Measurements from ENCODE around the gene ZBTB39.
"Not testable (repeated sequence)": the region's sequence is repeated elsewhere in the genome, so short reads cannot be mapped to it uniquely, and the experiment has no call there.

ZBTB39 gene

DNA sequence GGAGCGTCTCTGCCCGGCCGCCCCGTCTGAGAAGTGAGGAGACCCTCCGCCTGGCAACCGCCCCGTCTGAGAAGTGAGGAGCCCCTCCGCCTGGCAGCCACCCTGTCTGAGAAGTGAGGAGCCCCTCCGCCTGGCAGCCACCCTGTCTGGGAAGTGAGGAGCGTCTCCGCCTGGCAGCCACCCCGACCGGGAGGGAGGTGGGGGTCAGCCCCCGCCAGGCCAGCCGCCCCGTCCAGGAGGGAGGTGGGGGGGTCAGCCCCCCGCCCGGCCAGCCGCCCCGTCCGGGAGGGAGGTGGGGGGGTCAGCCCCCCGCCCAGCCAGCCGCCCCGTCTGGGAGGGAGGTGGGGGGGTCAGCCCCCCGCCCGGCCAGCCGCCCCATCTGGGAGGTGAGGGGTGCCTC, 42.8 kb downstream of the ZBTB39 start:
- not testable (repeated sequence) for H3K9me3 Mint-ChIP-seq; H3K4me3 Mint-ChIP-seq; H3K27ac Mint-ChIP-seq; H3K4me1 Mint-ChIP-seq; ATAC-seq (ENCODE audit: low read depth); H3K27me3 Mint-ChIP-seq; DNase-seq (ENCODE audit: low spot score in 2 of 2)
- peaks cover 10% of the 10 kb centered on the region for H3K36me3 Mint-ChIP-seq

DNA sequence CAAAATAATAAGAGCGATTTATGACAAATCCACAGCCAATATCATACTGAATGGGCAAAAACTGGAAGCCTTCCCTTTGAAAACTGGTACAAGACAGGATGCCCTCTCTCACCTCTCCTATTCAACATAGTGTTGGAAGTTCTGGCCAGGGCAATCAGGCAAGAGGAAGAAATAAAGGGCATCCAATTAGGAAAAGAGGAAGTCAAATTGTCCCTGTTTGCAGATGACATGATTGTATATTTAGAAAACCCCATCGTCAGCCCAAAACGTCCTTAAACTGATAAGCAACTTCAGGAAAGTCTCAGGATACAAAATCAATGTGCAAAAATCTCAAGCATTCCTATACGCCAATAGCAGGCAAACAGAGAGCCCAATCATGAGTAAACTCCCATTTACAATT, 44.1 kb downstream of the ZBTB39 start:
- ATAC-seq (ENCODE audit: low read depth); H3K9me3 Mint-ChIP-seq; H3K4me3 Mint-ChIP-seq; DNase-seq (ENCODE audit: low spot score in 2 of 2); H3K4me1 Mint-ChIP-seq; H3K27ac Mint-ChIP-seq: not testable (repeated sequence)
- H3K27me3 Mint-ChIP-seq: peaks cover 13% of the 10 kb centered on the region
- H3K36me3 Mint-ChIP-seq: peaks cover 13% of the 10 kb centered on the region

GRCh38 chr12:56958422-56958821, 47.9 kb downstream of the ZBTB39 start:
- Mint-ChIP-seq H3K9me3 (peaks cover 8% of the 10 kb centered on the region), H3K4me3 (no peak overlapping the region), H3K27me3 (peaks cover 13% of the 10 kb centered on the region)

DNA sequence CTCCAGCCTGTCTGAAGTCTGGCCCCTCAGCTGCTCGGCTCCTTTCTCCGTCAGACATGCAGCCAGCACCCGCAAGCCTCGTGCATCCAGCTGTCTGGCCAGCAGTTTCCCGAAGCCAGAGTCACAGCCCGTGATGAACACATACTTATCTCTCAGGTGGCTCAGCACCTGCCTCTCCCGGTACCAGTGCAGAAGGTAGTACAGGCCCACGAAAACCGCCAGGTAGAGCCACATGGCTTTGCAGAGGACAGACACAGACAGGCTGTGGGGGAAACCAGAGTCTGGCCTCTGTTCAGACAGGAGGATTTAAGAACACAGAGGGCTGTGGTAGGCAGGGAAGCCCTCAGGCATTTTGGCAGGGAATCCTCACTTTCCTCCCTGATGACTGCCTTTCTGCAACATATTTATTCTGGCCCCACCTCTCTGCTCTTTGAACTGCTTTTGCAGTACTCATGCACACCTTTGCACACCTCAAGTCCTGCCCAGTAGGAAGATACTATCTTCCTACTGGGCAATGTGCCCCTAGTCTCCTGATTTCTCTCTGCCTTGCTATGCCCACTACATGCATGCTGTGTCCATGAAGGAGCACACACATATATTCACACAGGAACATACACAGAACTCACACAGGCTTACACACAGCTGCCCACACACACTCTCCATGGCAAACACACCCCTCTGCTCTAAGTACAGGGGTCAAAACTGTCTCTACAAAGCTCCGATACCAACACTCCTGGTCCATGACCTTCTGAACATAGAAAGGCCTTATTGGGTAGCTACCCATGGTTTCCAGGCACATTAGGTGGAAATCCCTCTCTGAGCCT, 48.9 kb downstream of the ZBTB39 start, which contains the start of gene RDH16:
Gene RDH16, minus strand, starts transcription at position 380 of the 824 bp plus-strand sequence. Its CDS starts 146 bp downstream, at position 234.
- peaks cover 20% of the 10 kb centered on the region for H3K36me3 Mint-ChIP-seq
- H3K4me1 Mint-ChIP-seq: no peaks in the 10 kb centered on the region
- no peak within 1 kb of the TSS for H3K27ac Mint-ChIP-seq
- H3K27me3 Mint-ChIP-seq: peaks cover 13% of the 10 kb centered on the region
- no peak for ATAC-seq (ENCODE audit: low read depth)
- H3K4me3 Mint-ChIP-seq: no peak within 1 kb of the TSS
- H3K9me3 Mint-ChIP-seq: peaks cover 6% of the 10 kb centered on the region
- DNase-seq (ENCODE audit: low spot score in 2 of 2): peak in 1 of 2 donors; percentile 4

More at GRCh38 chr12:56958422-56958821, 47.9 kb downstream of the ZBTB39 start:
- no peak for ATAC-seq (ENCODE audit: low read depth)
- Mint-ChIP-seq H3K27ac (no peak overlapping the region), H3K36me3 (peaks cover 18% of the 10 kb centered on the region), H3K4me1 (no peaks in the 10 kb centered on the region)
- DNase-seq (ENCODE audit: low spot score in 2 of 2): no peak

DNA sequence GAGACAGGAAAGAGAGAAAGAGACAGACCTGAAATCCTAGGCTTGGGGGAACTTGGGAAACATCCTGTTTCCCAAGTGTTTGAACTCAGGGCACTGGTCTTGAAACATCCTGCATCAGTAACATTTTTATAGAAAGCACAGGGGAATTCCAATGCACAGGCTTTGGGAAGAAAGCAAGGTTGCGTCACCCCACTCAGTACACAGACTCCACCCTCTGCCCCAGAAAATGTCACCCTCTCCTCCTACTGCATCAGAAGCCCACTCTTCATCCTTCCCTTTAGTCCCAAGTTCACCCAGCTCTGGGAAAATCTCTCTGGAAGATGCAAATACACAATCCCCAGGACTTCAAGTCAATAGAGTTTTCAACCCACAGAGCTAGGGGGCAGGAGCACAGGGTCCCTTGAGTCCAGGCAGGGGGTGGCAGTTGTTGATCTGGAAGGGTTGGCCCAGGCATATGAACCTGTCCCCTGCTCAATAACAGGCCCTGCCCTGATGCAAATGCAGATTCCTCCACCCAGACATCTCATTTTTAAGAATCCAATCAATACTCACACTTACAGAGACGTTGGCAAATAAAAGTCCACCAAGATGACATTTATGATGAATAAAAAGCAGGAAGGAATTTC, 50.6 kb downstream of the ZBTB39 start:
- H3K9me3 Mint-ChIP-seq: peaks cover 3% of the 10 kb centered on the region
- H3K4me3 Mint-ChIP-seq: no peak overlapping the region
- DNase-seq (ENCODE audit: low spot score in 2 of 2) (peak in 1 of 2 donors; percentile 5), ATAC-seq (ENCODE audit: low read depth) (no peak)
- H3K36me3 Mint-ChIP-seq: peaks cover 30% of the 10 kb centered on the region
- no peaks in the 10 kb centered on the region for H3K4me1 Mint-ChIP-seq
- H3K27ac Mint-ChIP-seq: no peak overlapping the region
- H3K27me3 Mint-ChIP-seq: peaks cover 7% of the 10 kb centered on the region

DNA sequence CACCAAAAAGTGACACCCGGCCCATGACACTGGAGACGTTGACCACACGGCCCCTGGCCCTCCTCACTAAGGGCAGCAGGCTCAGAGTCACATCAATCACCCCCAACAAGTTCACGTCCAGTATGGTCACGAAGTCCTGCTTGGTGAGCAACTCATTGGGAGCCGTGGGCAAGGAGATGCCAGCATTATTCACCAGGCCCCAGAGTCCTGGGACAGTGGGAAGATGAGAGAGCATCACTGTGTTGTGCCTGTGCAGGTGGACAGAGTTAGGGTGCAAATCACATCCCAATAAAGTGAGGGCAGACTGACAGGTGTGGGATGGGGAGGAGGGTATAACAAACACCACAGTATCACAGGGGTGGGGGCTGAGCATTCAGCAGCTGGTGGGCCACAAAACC, 51.4 kb downstream of the ZBTB39 start:
- Mint-ChIP-seq H3K9me3 (peaks cover 3% of the 10 kb centered on the region), H3K27me3 (peaks cover 7% of the 10 kb centered on the region), H3K27ac (no peak overlapping the region), H3K4me1 (no peaks in the 10 kb centered on the region), H3K4me3 (no peak overlapping the region), H3K36me3 (peaks cover 33% of the 10 kb centered on the region)
- ATAC-seq (ENCODE audit: low read depth) (no peak), DNase-seq (ENCODE audit: low spot score in 2 of 2) (peak in 1 of 2 donors; percentile 7)

GRCh38 chr12:56954057-56954957, 52.0 kb downstream of the ZBTB39 start:
- ATAC-seq (ENCODE audit: low read depth): no peak
- no peak overlapping the region for H3K27ac Mint-ChIP-seq
- no peaks in the 10 kb centered on the region for H3K4me1 Mint-ChIP-seq
- peaks cover 5% of the 10 kb centered on the region for H3K27me3 Mint-ChIP-seq
- H3K4me3 Mint-ChIP-seq: no peak overlapping the region
- peak in 1 of 2 donors; percentile 7 for DNase-seq (ENCODE audit: low spot score in 2 of 2)
- H3K36me3 Mint-ChIP-seq: peaks cover 30% of the 10 kb centered on the region
- H3K9me3 Mint-ChIP-seq: peaks cover 1% of the 10 kb centered on the region

DNA sequence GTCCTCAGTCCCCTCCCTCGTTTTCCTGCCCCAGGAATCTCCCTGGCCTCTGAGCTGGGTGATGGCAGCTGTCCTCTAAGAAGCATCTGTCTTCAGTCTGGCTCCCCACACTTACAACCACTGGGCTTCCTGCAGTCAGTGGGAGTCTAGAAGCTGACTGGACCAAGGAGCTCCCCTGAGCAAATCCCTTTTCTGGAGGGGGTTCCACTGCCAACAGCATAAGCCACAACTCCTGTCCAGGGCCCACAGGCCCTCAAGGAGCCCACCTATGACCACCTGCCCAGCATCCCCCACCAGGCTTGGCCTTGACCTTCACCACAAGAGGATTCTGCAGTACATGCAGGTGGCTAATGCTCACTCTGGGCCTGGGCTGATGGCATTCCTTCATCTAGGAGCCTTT, 53.0 kb downstream of the ZBTB39 start:
- H3K4me1 Mint-ChIP-seq: no peaks in the 10 kb centered on the region
- no peak overlapping the region for H3K27ac Mint-ChIP-seq
- no peaks in the 10 kb centered on the region for H3K9me3 Mint-ChIP-seq
- ATAC-seq (ENCODE audit: low read depth) (no peak), DNase-seq (ENCODE audit: low spot score in 2 of 2) (peak in 1 of 2 donors; percentile 5)
- no peak overlapping the region for H3K4me3 Mint-ChIP-seq
- H3K36me3 Mint-ChIP-seq: peaks cover 29% of the 10 kb centered on the region
- peaks cover 5% of the 10 kb centered on the region for H3K27me3 Mint-ChIP-seq

DNA sequence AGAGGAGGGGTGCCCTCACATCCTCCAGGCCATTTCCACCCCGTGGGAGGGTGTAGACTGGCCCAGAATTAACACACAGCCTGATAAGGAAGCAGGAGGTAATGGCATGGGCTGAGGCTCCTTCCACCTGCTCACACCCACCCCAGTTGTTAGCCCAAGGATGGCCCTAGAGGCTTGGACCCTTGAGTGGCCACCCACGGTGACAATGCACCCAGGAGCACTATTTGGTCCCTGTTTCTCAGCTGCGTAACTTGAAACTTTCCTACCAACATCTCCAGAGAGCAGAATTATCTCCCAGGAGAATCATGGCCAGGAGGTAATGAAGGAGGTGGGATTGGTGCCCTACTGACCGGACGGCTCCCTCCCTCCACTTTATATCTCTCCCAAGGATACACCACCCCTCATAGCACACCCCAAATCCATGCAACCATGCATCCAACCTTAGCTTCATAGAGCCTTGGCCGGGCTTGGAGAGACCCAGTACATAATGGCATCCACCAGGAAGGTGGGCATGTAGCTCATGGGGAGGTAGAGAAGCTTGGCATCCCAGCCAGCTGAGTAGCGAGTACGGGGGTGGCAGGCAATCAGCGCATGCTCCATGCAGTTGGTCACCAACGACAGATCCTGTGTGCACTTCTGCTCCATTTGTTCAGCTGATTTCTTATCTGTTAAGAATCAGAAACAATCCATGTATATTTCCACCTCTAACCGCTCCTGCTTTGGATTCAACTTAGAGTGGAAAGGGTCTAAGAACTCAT, 54.6 kb downstream of the ZBTB39 start:
- no peaks in the 10 kb centered on the region for H3K4me1 Mint-ChIP-seq
- H3K36me3 Mint-ChIP-seq: peaks cover 20% of the 10 kb centered on the region
- H3K27me3 Mint-ChIP-seq: peaks cover 4% of the 10 kb centered on the region
- ATAC-seq (ENCODE audit: low read depth) (no peak), DNase-seq (ENCODE audit: low spot score in 2 of 2) (peak in 1 of 2 donors; percentile 5)
- H3K27ac Mint-ChIP-seq: no peak overlapping the region
- no peak overlapping the region for H3K4me3 Mint-ChIP-seq
- peaks cover 4% of the 10 kb centered on the region for H3K9me3 Mint-ChIP-seq

DNA sequence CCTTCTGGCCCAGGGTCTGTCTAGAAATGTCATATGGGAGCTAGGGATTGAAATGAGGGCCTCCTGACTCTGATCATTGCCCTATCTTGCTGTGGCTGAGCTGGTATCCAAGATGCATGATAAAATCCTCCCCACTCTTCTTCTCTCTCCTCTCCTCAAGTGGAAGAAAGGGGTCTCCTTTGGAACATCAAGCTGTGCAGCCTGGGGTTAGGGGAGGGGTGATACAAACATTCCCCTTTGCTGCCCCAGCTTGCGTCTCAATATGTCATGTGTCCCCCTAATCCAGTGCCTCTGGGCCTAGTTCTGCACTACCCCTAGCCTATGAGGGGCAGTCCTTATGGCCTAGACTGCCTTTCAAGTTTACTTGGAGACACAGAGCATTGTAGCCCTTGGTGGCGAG, 57.5 kb downstream of the ZBTB39 start:
- Mint-ChIP-seq H3K27me3 (peaks cover 4% of the 10 kb centered on the region), H3K4me1 (no peaks in the 10 kb centered on the region)

More for the DNA sequence above, 57.5 kb downstream of the ZBTB39 start:
- Mint-ChIP-seq H3K36me3 (peaks cover 18% of the 10 kb centered on the region), H3K27ac (no peak overlapping the region), H3K9me3 (peaks cover 11% of the 10 kb centered on the region), H3K4me3 (no peak overlapping the region)
- no peak for ATAC-seq (ENCODE audit: low read depth)
- DNase-seq (ENCODE audit: low spot score in 2 of 2): no peak

Measured in memory B cell (primary cell).